ENCODE results near the gene RAB25.
A peak's percentile ranks its signal among the peaks of the same experiment; 100 is the strongest.

Gene RAB25

GRCh38 chr1:156077430-156077760, 16.4 kb downstream of the RAB25 start:
- DNase-seq (ENCODE audit: low read depth) = no peak
- no peak overlapping the region for H3K4me3 ChIP-seq (replicated peaks; ENCODE audit: low read depth, low read length)
- TF ChIP-seq, protein P1, sequence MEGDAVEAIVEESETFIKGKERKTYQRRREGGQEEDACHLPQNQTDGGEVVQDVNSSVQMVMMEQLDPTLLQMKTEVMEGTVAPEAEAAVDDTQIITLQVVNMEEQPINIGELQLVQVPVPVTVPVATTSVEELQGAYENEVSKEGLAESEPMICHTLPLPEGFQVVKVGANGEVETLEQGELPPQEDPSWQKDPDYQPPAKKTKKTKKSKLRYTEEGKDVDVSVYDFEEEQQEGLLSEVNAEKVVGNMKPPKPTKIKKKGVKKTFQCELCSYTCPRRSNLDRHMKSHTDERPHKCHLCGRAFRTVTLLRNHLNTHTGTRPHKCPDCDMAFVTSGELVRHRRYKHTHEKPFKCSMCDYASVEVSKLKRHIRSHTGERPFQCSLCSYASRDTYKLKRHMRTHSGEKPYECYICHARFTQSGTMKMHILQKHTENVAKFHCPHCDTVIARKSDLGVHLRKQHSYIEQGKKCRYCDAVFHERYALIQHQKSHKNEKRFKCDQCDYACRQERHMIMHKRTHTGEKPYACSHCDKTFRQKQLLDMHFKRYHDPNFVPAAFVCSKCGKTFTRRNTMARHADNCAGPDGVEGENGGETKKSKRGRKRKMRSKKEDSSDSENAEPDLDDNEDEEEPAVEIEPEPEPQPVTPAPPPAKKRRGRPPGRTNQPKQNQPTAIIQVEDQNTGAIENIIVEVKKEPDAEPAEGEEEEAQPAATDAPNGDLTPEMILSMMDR (IDR thresholded peaks at IDR 0.05; ENCODE audit: low read length, missing control alignments) = no peak

GRCh38 chr1:156078728-156079127, 17.8 kb downstream of the RAB25 start:
- DNase-seq (ENCODE audit: low read depth) = no peak
- no peak overlapping the region for H3K4me3 ChIP-seq (replicated peaks; ENCODE audit: low read depth, low read length)
- TF ChIP-seq, protein P1 (IDR thresholded peaks at IDR 0.05; ENCODE audit: low read length, missing control alignments) = no peak

DNA sequence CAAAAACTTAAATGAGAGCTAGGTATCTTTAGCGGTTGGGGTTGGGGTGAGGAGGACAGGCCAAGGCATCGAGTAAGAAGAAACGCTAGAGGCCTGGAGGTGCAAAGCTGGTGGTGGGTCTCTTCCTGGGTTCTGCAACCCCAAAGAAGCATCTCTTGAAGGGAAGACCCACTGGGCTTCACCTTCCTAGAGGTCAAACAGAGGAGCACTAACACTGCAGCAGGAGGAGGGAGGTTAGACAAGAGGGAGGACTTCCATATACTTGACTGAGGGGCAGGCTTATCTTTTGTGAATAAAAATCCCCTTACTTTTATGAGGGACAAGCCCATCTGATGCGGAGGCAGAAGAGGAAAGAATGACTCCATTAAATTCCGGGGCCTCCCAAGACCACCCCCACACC, 18.8 kb downstream of the RAB25 start:
- TF ChIP-seq, protein P1 (IDR thresholded peaks at IDR 0.05; ENCODE audit: low read length, missing control alignments) = no peak
- DNase-seq (ENCODE audit: low read depth) = no peak
- H3K4me3 ChIP-seq (replicated peaks; ENCODE audit: low read depth, low read length) = peak overlapping the region; percentile 87

DNA sequence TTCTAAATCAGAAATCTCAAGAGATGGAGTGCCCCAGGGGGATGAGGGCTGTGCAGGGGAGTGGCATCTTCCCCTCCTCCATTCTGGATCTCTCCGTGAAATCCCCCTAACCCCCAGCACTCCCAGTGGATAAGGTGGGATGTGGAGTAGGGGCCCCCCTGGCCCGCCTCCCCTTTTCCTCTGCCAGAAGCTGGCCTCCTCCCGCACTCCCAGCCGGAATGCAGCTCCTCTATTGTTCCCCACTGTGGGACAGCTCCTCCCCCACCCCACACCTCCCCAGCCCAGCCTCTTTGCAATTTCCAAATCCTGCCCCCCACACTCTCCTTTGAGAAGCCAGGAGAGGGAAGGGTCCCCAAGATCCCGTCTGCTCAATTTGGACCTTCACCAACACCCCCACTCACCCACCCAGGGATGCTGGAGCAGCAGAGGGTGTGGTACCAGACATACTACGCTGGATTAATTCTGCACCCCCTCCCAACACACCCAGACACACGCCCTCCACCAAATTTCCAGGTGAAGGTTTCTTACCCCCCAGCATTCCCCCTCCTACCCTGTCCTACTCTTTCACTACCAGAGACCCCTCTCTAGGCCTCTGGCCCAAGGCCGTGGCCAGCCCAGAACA, 19.4 kb downstream of the RAB25 start:
- TF ChIP-seq, protein P1 (IDR thresholded peaks at IDR 0.05; ENCODE audit: low read length, missing control alignments) = no peak
- peak overlapping the region; percentile 87 for H3K4me3 ChIP-seq (replicated peaks; ENCODE audit: low read depth, low read length)
- DNase-seq (ENCODE audit: low read depth) = no peak

DNA sequence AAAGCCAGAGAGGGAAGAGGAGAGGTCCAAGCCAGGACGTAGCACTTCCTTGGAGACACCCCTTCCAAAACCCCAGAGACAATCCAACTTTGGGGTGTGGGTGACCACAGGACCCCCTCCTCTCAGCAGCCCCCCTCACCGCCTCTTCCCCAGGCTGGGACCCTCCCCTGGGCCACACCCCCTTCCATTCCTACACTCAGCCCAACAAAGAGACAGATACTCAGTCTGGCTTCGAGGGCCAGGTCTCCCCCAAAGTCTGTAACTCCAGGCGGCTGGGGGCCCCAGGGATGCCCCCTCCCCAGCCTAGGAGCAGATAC, 19.9 kb downstream of the RAB25 start:
- peak overlapping the region; percentile 87 for H3K4me3 ChIP-seq (replicated peaks; ENCODE audit: low read depth, low read length)
- no peak for DNase-seq (ENCODE audit: low read depth)
- TF ChIP-seq, protein P1 (IDR thresholded peaks at IDR 0.05; ENCODE audit: low read length, missing control alignments) = no peak

- peak overlapping the region; percentile 87 for H3K4me3 ChIP-seq (replicated peaks; ENCODE audit: low read depth, low read length)
- TF ChIP-seq, protein P1 (IDR thresholded peaks at IDR 0.05; ENCODE audit: low read length, missing control alignments) = no peak
- peak; percentile 16 for DNase-seq (ENCODE audit: low read depth)
Measured at GRCh38 chr1:156081180-156081916, 20.4 kb downstream of the RAB25 start.

GRCh38 chr1:156081917-156082308, 21.0 kb downstream of the RAB25 start:
- peak overlapping the region; percentile 87 for H3K4me3 ChIP-seq (replicated peaks; ENCODE audit: low read depth, low read length)
- TF ChIP-seq, protein P1 (IDR thresholded peaks at IDR 0.05; ENCODE audit: low read length, missing control alignments) = no peak
- DNase-seq (ENCODE audit: low read depth) = peak; percentile 16

All from fibroblast of pulmonary artery (primary cell).